Nephron (organoid): ENCODE measurements around the gene ZNF213.

ENCODE experiments used
- H3K27ac Mint-ChIP-seq, 3 experiments: 2 replicates each; pipeline ENCODE4 v1.8.0; 2020; ENCODE audit warnings: mixed read lengths in 3 of 3, mild to moderate bottlenecking in 2 of 3, moderate library complexity in 1 of 3
- H3K27me3 Mint-ChIP-seq: 2 replicates; pipeline ENCODE4 v1.8.0; 2021; ENCODE audit warnings: low read depth, mild to moderate bottlenecking, moderate library complexity, mixed read lengths
- H3K36me3 Mint-ChIP-seq: 2 replicates; pipeline ENCODE4 v1.8.0; 2020; ENCODE audit warnings: low read depth, mixed read lengths
- H3K4me1 Mint-ChIP-seq: 2 replicates; pipeline ENCODE4 v1.8.0; 2020; ENCODE audit warnings: mixed read lengths
- H3K4me3 Mint-ChIP-seq, 3 experiments: 2 replicates each; pipeline ENCODE4 v1.8.0; 2020; ENCODE audit warnings: mild to moderate bottlenecking in 3 of 3, mixed read lengths in 3 of 3, moderate library complexity in 2 of 3
- H3K9me3 Mint-ChIP-seq: 2 replicates; pipeline ENCODE4 v1.8.0; 2020; ENCODE audit warnings: mixed read lengths
- CTCF ChIP-seq, 3 experiments: fragments of 200-600 bp; sonication (generic); IDR thresholded peaks; one replicate each; pipeline ENCODE4 v1.5.0; 2021; ENCODE audit warnings: antibody characterized with exemption in 3 of 3; ENCODE audit not compliant: unreplicated experiment in 3 of 3

The ZNF213 gene

GRCh38 chr16:3094289-3095027 lies 40.4 kb upstream of the ZNF213 start:
- Mint-ChIP-seq H3K4me3 (no peak overlapping the region), H3K4me1 (peaks cover 13% of the 10 kb centered on the region), H3K9me3 (no peaks in the 10 kb centered on the region), H3K27me3 (peaks cover 30% of the 10 kb centered on the region), H3K27ac (no peak overlapping the region), H3K36me3 (no peaks in the 10 kb centered on the region)
- TF ChIP-seq CTCF (IDR thresholded peaks at IDR 0.05; ENCODE audit: unreplicated experiment in 3 of 3) = no peak

- no peaks in the 10 kb centered on the region for H3K9me3 Mint-ChIP-seq
- peak in 1 of 3 experiments; percentile 12 for TF ChIP-seq CTCF (IDR thresholded peaks at IDR 0.05; ENCODE audit: unreplicated experiment in 3 of 3)
Measured at GRCh38 chr16:3095869-3096268, 39.0 kb upstream of the ZNF213 start.

GRCh38 chr16:3096362-3096761 lies 38.5 kb upstream of the ZNF213 start:
- H3K4me3 Mint-ChIP-seq = no peak overlapping the region
- peaks cover 35% of the 10 kb centered on the region for H3K27me3 Mint-ChIP-seq
- H3K27ac Mint-ChIP-seq = no peak overlapping the region
- H3K4me1 Mint-ChIP-seq = peaks cover 22% of the 10 kb centered on the region
- no peak for TF ChIP-seq CTCF (IDR thresholded peaks at IDR 0.05; ENCODE audit: unreplicated experiment in 3 of 3)
- no peaks in the 10 kb centered on the region for H3K9me3 Mint-ChIP-seq
- H3K36me3 Mint-ChIP-seq = no peaks in the 10 kb centered on the region

More at GRCh38 chr16:3095869-3096268, 39.0 kb upstream of the ZNF213 start:
- no peaks in the 10 kb centered on the region for H3K36me3 Mint-ChIP-seq
- H3K27ac Mint-ChIP-seq = no peak overlapping the region
- H3K4me1 Mint-ChIP-seq = peaks cover 18% of the 10 kb centered on the region
- H3K4me3 Mint-ChIP-seq = no peak overlapping the region
- H3K27me3 Mint-ChIP-seq = peaks cover 35% of the 10 kb centered on the region

GRCh38 chr16:3097266-3097665 lies 37.6 kb upstream of the ZNF213 start:
- H3K4me3 Mint-ChIP-seq = no peak overlapping the region

GRCh38 chr16:3098459-3099394 lies 36.1 kb upstream of the ZNF213 start, which contains the start of gene ZSCAN10:
TSS of gene ZSCAN10 (minus strand) at chr16:3099294. CDS start at chr16:3092937, 6,357 bp downstream.
- no peaks in the 10 kb centered on the region for H3K9me3 Mint-ChIP-seq
- no peaks in the 10 kb centered on the region for H3K36me3 Mint-ChIP-seq
- H3K4me1 Mint-ChIP-seq = peaks cover 23% of the 10 kb centered on the region
- H3K27me3 Mint-ChIP-seq = peaks cover 37% of the 10 kb centered on the region
- peak within 1 kb of the TSS in 1 of 3 experiments; percentile 20 for H3K27ac Mint-ChIP-seq
- no peak for TF ChIP-seq CTCF (IDR thresholded peaks at IDR 0.05; ENCODE audit: unreplicated experiment in 3 of 3)
- peak within 1 kb of the TSS; percentile 77 to 80 (median 77) for H3K4me3 Mint-ChIP-seq

More at GRCh38 chr16:3097266-3097665, 37.6 kb upstream of the ZNF213 start:
- peaks cover 27% of the 10 kb centered on the region for H3K4me1 Mint-ChIP-seq
- TF ChIP-seq CTCF (IDR thresholded peaks at IDR 0.05; ENCODE audit: unreplicated experiment in 3 of 3) = no peak
- H3K27ac Mint-ChIP-seq = no peak overlapping the region
- H3K36me3 Mint-ChIP-seq = no peaks in the 10 kb centered on the region
- H3K27me3 Mint-ChIP-seq = peaks cover 29% of the 10 kb centered on the region
- no peaks in the 10 kb centered on the region for H3K9me3 Mint-ChIP-seq
